GM12878 (cell line): ENCODE results near the gene NAP1L5.

Experiments used
- ZNF24 ChIP-seq: fragments of 450-650 bp; IDR thresholded peaks from 2 replicates; pipeline ENCODE4 v1.6.1; 2017; ENCODE audit warnings: antibody characterized with exemption, mild to moderate bottlenecking
- TF ChIP-seq, protein P1 (sequence below): IDR thresholded peaks from 2 replicates; pipeline ENCODE4 v1.6.1; 2012; ENCODE audit warnings: low read depth, low read length, improper control_type of control experiment

DNA sequence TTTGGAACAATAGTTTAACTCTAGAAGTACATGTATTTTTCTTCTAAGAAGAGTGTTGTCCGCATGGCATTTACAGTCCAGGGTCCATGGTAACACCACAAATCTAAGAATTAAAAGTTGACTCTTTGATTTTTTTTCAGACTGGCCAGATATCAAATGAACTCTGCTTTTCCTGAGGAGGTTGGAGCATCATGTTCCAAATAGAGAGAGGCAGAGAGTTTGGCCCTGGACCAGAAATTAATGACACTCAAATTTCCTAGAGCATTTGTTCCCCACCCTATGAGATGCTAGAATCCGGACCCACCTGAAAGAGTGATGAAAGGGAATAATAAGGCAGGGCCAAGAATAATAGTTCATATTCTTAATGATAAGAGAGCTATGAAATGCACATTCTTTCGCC lies 47.0 kb upstream of the NAP1L5 start:
- TF ChIP-seq, protein P1, sequence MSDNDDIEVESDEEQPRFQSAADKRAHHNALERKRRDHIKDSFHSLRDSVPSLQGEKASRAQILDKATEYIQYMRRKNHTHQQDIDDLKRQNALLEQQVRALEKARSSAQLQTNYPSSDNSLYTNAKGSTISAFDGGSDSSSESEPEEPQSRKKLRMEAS, result no peak
- TF ChIP-seq ZNF24, result no peak
